ENCODE results near the gene NDUFS2.
"Not testable (repeated sequence)": the region's sequence is repeated elsewhere in the genome, so short reads cannot be mapped to it uniquely, and the experiment has no call there.

NDUFS2 gene

DNA sequence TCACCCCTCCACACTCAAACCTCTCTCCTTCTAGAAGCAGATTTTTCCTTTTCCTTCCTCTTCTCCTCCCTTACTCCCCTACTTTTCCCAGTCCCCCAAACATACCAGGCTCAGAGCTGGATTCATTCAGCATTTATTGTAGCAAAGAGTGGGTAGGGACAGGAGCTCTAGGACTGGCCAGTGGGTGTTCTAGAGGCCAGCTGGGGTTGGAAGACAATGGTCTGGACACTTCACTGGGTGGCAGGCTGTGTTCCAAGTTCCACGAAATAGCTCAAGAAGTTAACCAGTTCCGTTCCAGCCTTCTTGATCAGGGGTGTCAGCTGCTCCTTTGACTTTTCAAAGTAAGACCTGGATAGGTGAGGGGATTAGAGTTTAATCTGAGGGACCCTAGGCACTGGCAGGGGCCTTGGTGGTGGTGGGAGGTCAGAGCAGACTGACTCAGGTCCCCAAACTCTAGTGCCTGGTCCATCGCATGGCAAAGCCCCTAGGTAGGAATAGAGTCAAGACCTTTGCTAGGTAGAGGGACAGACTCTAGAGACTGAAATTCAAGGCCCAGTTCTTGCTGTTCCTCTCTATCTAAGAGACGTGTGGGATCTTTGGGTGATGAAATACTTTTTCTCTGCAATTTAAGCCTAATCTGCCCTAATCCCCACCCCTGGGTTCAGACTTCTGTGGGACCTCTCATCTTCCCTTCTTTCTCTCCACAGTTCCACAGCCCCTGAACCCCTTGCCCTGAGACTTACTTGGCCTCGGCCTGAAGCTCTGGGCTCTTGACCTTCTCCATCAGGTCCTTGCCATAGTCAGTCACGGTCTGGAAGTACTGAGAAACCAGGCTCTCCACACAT, 20.2 kb downstream of the NDUFS2 start:
- no peak for DNase-seq

DNA sequence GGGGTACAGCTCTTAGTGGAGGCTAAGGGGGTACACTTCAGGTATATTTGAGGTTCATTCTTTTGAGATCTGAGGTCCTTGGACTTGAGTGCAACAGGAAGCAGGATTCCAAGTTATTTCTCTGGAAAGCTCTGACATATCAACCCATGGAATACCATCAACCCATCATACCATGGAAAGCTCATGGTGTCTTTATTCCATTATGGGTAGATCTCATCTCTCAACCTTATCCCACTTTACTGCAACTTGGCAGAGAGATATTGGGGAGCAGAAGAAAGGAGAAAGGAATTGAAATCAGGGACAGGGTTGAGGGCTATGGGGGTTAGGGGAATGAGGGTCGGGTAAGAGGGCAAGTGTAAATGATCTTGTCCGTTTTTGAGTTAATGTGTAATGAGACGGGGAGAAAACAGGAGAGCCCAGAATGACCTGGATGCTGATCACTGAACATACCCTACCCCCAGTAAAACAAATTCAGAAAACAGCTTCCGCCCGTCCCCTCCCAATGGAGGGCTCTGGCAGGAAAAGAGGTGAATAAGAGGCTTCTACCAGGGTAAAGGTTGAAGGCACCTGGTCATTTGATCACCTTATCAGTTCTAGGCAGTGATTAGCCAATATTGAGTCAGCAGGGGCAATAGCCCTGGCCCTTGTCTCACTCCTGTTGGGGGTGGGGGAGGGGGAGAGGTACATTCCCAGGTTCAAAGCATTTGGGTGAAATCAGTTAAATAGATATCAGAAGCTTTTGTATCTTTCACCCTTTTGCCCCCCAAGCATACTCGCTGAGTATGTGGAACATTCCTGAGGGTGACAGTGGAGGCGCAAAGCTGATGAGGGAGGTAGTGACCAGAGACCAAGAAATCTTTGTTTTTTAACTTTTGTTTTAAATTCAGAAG, 21.9 kb downstream of the NDUFS2 start:
- no peak for DNase-seq

DNA sequence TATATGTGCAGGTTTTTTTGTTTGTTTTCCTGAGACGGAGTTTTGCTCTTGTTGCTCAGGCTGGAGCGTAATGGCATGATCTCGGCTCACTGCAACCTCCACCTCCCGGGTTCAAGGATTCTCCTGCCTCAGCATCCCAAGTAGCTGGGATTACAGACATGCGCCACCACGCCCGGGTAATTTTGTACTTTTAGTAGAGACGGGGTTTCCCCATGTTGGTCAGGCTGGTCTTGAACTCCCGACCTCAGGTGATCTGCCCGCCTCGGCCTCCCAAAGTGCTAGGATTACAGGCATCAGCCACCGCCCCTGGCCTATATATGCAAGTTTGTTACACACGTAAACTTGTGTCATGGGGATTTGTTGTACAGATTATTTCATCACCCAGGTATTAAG, 22.5 kb downstream of the NDUFS2 start:
- DNase-seq = not testable (repeated sequence)

DNA sequence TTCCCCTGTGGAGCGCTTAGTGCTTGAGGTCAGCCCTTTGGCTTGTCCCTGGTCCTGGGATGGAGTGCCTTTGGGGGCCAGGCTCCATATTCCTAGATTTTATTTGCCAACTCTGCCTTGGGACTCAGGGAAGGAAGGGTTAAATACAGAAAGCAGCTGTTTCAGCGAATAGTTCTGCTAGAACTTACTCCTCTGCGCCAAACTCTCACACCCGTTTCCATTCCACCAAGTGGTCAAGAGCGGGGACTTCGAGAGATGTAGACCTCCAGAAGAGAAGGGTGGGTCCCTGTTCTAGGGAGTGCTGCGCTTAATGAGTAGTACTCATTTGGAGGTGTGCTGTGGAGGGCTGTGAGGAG, 23.0 kb downstream of the NDUFS2 start:
- no peak for DNase-seq

DNA sequence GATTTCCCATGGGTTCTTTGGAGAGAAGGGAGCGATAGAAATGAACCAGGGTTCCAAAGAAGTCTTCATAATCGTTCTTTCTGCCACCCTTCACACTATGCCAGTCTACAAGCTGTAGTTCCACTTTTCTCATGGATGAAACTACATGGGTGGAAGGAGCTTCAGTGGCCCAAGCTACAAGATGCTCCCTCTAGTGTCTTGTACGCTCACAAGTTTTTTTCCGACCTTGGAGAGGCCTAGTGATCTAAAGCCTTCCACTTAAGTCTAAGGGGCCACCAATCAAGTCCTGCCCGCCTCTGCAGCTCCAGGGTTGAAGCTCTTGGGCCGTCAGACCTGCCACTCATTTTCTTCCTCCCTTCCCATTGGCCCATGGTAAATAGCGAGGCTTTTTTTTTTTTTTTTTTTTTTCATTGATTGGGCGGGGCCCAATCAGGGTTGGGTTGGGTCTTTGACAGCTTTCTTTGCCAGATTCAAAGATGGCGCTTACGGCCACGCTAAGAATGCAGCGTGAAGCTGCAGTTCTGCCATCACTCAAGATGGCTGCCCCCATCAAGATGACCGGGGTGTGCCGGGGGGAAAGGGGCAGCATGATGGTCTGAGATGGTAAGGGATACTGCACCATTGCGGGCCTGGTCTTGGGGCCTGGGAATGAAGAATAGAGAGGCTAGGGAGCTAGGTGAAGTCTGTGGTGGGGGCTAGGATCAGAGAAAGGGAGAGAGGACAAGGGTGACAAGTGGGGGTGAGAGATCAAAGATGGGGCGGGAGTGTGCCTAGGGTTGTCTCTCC, 23.6 kb downstream of the NDUFS2 start, which contains the start of gene TOMM40L:
Gene TOMM40L (plus strand): TSS at position 527 of the 786 bp plus-strand sequence. CDS start 430 bp downstream, outside the sequence.
- DNase-seq = peak; percentile 99

DNA sequence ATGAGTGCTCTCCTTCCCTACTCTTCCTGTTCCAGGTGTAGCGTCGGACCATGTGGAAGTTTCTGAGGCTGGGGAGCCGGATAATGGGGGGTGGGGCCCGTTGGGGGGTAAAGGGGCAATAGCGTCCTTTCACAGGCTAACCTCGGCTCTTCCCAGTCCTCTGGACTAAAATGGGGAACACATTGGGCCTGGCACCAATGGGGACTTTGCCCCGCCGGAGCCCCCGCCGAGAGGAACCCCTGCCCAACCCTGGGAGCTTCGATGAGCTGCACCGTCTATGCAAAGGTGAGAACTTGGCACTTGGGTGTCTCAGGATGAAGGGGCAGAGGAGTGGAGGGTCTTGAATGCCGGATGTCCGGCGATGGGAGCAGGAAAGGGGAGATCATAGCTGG, 24.1 kb downstream of the NDUFS2 start:
- DNase-seq = no peak

DNA sequence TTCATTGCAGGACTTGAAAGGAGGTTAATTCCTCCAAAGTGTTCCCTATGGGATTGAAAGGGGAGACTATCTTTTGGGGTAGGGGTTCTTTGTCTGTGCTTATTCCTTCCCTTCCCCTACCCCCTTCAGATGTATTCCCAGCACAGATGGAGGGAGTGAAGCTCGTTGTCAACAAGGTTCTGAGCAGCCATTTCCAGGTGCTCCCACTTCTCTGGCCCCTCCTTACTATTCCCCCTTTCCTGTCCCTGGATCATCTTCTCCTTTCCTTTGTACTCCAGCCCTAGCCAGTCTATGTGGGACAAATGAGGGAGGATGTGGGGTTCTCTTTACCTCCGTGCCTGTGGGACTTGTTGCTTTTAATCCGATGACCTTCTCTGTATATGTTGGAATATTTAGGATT, 24.6 kb downstream of the NDUFS2 start:
- no peak for DNase-seq

DNA sequence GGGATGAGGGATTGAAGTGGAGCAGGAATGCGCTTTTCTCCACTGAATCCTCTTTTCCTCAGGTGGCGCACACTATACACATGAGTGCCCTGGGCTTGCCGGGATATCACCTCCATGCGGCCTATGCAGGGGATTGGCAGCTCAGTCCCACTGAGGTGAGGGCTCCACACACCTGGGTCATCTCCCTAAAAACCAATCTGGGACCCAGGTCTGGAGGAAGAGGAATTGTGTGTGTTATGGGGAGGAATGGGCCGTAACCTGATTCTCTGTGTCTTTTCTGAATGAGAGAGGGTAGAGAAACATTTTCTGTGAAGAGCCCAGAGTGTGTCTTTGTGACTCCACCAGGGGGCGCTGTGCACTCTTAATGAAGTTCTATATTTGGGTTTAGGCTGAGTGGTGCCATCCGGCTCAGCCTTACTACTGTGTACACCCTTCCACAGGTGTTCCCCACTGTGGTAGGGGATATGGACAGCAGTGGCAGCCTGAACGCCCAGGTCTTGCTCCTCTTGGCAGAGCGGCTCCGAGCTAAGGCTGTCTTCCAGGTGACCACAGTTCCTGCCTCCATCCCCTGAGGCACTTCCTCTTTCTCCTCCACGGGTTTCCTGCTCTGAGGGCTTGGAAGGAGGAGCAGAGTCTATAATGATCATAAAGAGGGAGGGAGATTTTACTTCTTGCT, 25.2 kb downstream of the NDUFS2 start:
- DNase-seq = peak; percentile 43

DNA sequence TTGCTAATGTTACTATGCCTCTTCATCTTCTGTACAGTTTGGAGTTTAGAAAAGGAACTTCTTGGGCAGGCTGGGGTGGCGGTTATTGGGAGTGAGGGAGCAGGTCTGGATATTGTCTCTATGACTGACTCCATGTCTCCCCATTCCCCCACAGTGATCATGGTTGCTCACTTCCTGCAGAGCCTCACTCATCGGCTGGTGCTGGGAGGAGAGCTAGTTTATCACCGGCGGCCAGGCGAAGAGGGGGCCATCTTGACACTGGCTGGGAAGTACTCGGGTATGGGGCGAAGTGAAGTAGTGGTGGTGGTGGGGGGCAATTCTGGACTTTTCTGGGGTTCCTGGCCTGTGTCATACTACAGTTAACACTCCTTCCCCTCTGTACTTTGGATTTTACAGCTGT, 25.9 kb downstream of the NDUFS2 start:
- no peak for DNase-seq

DNA sequence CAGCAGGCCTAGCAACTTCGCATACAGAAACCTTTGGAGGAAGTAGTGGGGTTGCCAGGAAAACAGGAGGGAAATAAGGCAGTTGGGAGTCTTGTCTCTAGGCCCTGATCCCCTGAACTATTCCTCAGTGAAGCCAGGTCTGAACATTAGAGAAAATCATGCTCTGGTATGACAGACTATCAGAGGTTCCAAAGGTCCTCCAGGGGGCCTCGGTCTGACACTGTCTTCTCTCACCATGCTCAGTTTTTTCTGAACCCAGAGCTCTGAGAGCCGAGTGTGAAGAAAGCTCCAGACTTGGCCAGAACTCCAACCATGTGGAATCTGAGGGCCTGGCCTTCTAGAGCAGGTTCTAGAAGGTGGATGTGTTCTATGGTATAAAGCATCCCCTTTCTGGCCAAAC, 27.7 kb downstream of the NDUFS2 start:
- DNase-seq = no peak

DNA sequence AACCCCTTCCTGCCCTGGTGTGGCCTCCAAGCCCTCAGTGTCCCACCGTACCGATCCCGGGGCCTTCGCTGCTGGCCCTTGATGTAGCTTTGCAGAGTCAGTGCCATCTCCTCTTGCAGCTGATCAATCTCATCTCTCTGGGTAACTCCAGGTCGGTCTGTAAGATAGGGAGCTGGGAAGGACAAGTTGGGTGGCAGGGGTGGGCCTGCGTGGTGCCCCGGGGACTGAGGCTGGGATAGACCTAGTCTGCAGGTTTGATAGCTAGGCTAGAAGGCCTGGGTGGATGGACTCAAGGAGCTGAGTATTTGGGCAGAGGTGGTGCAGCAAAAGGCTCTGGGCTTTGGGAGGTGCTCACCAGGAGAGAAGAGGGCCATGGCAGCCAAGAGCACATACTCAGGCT, 28.6 kb downstream of the NDUFS2 start:
- DNase-seq = no peak

DNA sequence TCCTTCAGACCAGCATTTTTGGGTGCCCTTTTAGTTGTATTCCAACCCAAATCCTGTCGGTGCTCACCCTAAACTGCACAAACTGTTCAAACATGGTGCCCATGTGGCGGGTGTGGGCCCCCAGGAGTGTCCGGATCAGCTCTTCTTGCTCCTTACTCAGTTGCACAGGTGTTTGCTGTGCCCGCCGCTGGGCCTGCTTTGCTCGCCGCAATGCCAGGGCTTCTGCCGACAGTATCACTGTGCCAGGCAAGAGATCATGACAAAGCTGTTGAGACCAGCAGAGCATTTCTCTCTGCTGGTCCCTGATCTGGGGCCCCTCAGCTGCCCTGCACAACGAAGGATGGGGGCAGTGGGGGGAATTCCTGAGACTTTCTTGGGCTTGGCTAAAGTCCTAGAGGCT, 30.9 kb downstream of the NDUFS2 start:
- no peak for DNase-seq

DNA sequence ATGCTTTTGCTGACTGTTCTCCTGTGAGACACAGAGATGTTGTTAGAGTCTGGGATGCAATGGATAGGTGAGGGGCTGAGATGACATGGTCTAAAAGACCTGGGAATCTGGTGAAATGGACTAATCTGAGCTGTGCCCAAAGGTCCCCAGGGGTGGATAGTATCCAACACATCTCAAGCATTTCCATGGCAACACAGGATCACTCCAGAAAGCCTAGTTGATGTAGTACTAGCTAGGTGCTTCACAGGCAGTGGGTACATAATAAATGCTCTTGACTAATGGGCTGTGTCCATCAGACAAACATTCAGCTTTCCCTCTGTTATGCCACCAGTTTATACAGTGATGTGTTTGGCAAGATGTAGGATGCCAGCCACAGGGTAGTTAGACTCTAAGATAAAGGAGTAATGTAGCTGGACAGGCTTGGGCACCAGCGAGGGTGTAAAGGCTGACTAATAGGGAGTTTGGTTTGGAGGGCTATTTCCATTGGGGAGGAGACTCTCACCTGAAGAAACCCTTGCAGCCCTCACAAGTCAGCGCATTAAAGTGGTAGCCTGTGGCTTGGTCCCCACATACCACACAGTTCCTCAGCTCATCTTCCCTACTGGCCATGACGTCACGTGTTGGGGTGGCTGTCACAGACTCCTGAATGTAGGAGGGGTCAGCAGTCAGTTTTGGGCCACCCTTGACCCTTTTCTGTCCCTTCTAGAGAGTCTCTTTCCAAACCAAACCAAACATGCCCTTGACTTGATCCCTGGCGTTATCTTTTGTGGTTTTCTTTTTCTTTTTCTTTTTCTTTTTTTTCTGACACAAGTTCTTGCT, 34.0 kb downstream of the NDUFS2 start:
- no peak for DNase-seq

DNA sequence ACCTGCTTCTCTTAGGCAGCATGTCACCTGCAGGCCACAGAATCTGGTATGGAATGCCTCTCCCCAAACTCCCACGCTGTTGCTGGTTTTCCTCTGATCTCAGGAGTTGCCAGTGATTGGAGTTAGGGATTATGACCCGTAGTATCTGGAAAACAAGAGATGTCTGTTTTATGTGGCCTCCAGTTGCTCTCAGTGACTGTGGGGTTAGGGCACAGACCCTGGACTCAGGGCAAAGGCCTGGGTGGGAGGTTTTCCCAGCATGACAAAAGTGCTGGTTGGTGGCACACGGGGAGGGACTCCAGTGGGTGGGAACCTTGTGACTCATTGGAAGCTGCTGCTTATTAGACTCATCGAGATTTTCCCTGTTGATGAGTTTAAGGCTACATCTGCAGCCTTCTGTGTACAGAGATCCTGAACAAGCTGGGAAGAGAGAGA, 35.9 kb downstream of the NDUFS2 start, which contains the start of gene NR1I3:
Gene NR1I3 (minus strand): TSS at position 165 of the 435 bp plus-strand sequence. CDS start 1,638 bp downstream, outside the sequence.
- DNase-seq = no peak

DNA sequence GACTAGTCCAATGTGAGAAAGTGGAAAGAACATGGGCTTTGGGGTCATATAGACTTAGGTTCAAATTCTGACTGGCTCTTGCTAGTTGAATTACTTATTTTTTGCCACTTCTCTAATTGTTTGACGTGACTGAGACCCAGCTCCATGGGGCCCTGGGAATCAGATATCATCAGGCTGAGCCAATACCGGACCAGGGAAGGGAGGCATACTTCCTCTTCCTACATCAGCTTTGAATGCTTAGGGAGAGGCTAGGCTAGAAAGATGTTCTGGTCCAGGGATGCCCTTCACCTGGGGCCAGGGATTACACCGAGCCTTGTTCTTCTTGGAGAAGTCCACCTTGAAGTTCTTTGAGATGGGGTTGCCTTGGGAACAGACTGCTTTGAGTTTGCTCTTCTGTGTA, 39.5 kb downstream of the NDUFS2 start:
- no peak for DNase-seq

DNA sequence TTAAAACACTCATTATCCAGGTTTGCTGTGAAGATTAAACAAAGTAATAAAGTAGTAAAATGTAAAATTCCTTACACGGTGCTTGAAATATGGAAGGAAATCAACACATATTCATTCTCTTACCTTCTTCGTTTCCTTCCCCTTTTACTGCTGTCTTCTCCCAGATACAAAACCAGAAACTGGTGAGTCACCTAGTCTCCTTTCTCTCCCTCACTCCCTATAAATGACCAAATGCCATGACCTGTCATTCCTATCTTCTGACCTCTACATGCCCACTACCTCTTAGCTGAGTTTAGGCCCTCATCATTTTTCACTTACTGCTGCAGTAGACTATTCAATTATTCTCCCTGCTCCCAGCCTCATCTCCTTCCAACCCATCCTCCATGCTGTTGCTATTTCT, 40.1 kb downstream of the NDUFS2 start:
- no peak for DNase-seq

DNA sequence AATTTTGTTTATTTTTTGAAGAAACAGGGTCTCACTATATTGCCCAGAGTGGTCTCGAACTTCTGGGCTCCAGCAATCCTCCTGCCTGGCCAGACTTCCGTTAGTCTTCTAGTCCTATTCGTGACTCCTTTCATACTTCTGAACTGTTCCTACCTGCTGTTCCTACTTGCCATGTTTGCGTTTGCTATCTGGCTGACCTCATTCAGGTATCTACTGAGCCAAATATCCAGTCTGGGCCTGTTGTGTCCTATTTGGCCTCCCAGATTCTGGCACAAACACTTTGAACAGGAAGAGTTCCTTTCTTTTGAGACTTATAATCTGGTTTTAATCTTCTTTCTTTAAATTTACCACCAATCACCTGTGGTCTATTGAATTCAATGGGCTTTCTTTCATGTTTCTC, 42.7 kb downstream of the NDUFS2 start:
- DNase-seq = no peak

DNA sequence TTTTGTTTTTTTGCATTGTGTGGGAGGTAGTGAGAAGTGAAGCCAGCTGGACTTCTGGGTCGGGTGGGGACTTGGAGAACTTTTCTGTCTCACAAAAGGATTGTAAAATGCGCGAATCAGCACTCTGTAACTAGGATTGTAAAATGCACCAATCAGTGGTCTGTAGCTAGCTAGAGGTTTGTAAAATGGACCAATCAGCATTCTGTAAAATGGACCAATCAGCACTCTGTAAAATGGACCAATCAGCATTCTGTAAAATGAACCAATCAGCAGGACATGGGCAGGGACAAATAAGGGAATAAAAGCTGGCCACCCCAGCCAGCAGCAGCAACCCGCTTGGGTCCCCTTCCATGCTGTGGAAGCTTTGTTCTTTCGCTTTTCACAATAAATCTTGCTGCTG, 47.9 kb downstream of the NDUFS2 start:
- DNase-seq = not testable (repeated sequence)

DNA sequence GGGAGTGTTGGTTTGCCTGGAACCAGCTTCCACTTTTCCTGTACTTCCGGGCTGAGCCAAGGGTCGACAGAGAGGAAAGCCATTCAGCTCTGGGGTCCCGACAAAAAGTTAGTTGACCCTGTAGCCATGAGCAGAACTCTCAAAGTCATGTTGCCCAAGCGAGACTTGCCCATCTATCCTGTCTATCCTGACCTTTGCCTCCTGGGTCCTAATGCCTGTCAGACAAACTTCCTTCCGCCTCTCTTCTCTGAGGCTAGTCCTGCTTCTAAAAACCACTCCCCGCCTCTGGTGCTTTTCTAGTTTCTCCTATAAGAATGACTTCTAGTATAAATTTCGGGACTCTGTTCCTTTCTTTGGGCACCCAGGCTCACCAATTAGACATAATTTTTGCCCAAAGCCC, 48.7 kb downstream of the NDUFS2 start:
- DNase-seq = no peak

DNA sequence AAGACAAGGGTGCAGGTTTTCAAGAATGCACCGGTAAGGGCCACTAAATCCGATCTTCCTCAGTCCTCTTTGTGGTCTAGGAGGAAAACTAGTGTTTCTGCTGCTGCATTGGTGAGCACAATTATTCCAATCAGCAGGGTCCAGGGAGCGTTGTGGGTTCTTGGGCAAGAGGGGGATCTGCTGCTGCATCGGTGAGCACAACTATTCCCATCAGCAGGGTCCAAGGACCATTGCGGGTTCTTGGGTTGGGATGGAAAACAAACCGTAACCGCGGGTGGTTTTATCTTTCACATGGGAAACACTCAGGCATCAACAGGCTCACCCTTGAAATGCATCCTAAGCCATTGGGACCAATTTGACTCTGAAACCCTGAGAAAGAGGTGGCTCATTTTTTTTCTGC, 49.4 kb downstream of the NDUFS2 start:
- no peak for DNase-seq

DNA sequence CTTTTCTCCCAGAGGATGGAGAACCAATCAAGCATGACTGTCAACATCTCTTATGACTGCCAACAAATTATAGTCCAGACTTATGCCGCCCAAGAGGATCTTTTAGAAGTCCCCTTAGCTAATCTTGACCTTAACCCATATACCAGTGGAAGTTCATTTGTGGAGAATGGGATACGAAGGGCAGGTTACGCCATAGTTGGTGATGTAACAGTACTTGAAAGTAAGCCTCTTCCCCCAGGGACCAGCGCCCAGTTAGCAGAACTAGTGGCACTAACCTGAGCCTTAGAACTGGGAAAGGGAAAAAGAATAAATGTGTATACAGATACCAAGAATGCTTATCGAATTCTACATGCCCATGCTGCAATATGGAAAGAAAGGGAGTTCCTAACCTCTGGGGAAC, 53.1 kb downstream of the NDUFS2 start:
- DNase-seq = not testable (repeated sequence)
